Omental fat pad (tissue), 4 donors: ENCODE data around the gene KDM4C. TPM values are rescaled to one million over a fixed set of nuclear protein-coding genes. Genes with fewer than 3 reads are reported as not detected.
"Not testable (repeated sequence)": the region's sequence is repeated elsewhere in the genome, so short reads cannot be mapped to it uniquely, and the experiment has no call there.

Experiments
- ATAC-seq: fragments of 150-250 bp; one replicate; pipeline ENCODE4 v1.9.1; 2016; ENCODE audit warnings: mild to moderate bottlenecking, moderate library complexity; ENCODE audit not compliant: low FRiP score
- DNase-seq: peaks from one replicate; pipeline ENCODE4 v3.0.0-alpha.2; 2019; ENCODE audit warnings: low spot score
- total RNA-seq, 4 donors: library from RNA; depleted of rRNA; stranded (reverse); fragments of >200 nt; gene quantifications; one replicate each; pipeline ENCODE4 v1.1.0, GENCODE V29; 2016
- TF ChIP-seq, protein P1 (sequence below), 3 donors: fragments of 450-650 bp; IDR thresholded peaks; one replicate each; pipeline ENCODE4 v1.5.1; 2016 to 2017; ENCODE audit warnings: antibody characterized with exemption in 3 of 3, mild to moderate bottlenecking in 3 of 3, moderate library complexity in 2 of 3

The KDM4C gene
- 10 to 100 TPM; 24.9 to 37.0 (median 32.0) TPM for total RNA-seq

DNA sequence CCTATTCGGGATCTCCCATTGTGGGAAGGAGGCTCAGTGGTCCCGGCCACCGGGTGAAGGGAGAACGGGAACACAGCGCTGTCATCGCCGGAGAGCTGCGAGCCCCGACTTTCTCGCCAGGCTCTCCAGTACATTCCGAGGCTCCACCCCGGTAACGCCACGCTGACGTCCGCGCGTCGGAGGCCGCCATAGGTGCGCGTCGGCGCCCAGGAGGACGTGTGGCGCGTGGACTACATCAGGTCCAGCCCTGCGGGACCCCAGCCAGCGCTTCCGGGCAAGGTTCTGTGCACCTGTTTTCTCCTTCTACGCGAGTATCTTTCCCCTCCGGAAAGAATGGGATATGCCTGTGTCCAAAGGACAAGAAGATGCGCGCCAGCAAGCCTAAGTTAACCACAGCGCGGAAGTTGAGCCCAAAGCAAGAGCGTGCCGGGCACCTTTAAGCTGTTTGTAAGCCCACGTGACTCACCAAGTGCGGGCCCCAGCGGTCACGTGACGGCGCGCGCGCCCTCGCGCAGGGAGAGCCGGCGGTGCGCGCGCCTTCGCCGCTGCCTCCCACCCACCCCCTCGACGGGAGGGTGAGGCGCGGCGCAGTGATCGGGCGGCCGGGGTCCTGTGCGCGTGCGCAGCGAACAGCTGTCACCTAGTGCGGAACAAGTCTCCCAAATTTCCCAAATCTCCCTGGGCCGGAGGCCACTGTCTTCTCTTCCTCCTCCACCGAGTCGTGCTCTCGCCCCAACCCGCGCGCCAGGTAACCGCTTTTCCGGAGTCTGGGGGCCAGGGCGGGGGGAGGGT, at the start of gene KDM4C:
KDM4C (plus strand) TSS at position 518 of the 792 bp plus-strand sequence. CDS start 35,016 bp downstream, outside the sequence.
- DNase-seq (peak; percentile 77), ATAC-seq (peak; percentile 97)
- TF ChIP-seq, protein P1, sequence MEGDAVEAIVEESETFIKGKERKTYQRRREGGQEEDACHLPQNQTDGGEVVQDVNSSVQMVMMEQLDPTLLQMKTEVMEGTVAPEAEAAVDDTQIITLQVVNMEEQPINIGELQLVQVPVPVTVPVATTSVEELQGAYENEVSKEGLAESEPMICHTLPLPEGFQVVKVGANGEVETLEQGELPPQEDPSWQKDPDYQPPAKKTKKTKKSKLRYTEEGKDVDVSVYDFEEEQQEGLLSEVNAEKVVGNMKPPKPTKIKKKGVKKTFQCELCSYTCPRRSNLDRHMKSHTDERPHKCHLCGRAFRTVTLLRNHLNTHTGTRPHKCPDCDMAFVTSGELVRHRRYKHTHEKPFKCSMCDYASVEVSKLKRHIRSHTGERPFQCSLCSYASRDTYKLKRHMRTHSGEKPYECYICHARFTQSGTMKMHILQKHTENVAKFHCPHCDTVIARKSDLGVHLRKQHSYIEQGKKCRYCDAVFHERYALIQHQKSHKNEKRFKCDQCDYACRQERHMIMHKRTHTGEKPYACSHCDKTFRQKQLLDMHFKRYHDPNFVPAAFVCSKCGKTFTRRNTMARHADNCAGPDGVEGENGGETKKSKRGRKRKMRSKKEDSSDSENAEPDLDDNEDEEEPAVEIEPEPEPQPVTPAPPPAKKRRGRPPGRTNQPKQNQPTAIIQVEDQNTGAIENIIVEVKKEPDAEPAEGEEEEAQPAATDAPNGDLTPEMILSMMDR (IDR thresholded peaks at IDR 0.05) = no peak

DNA sequence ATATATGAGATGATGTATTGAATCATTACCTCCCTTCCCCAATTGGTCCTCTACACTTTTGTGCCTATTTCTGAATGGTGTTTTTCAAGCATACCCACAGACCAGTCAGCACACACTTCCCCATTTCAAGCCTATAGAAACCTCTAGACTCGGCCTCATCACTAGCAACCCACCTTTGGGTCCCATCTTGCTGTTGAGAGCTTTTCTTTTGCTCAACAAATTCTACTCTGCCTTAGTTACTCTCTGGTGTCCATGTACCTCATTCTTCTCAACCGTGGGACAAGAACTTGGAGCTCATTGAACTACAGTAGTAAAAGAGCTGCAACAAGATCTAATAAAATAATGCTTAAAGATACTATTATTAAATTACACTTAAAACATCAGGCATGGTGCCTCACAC, 49.0 kb upstream of the KDM4C start:
- no peak for DNase-seq
- no peak for ATAC-seq
- TF ChIP-seq, protein P1 (IDR thresholded peaks at IDR 0.05) = no peak

DNA sequence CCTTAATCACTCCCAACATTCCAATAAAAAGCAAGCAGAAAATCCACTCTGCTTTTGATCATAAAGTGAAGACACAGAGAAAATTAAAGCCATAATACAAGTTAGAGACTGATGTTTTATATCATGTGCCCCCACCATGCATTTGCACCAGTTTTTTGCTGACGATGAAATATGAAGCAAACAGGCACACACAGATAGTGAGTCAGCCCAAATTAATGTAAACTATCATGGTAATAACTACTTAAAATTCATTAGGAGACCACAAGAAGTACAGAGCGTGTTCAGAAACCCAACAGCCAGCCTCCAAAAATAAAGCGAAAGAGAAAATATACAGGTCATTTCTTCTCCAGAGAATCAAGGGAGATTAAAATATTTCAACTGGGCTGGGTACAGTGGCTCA, 46.4 kb upstream of the KDM4C start:
- DNase-seq = no peak
- TF ChIP-seq, protein P1 (IDR thresholded peaks at IDR 0.05) = no peak
- no peak for ATAC-seq

DNA sequence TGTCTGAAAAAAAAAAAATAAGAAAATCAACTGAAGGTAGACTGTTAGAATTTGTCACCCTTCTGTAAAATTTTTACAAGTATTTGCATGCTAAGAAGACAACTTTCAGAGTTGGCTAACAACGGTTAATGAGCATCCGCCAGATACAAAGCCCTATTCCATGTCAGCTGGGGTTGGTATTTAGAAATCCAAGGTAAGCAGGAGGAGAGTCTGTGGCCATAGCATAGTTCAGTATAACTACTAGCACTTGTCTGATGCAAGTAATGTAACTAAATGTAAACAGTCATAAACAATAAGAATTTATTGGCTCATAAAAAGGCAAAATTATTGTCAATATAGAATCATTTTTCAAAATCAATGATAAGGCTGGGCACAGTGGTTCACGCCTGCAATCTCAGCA, 45.7 kb upstream of the KDM4C start:
- no peak for DNase-seq
- TF ChIP-seq, protein P1 (IDR thresholded peaks at IDR 0.05) = no peak
- ATAC-seq = no peak

DNA sequence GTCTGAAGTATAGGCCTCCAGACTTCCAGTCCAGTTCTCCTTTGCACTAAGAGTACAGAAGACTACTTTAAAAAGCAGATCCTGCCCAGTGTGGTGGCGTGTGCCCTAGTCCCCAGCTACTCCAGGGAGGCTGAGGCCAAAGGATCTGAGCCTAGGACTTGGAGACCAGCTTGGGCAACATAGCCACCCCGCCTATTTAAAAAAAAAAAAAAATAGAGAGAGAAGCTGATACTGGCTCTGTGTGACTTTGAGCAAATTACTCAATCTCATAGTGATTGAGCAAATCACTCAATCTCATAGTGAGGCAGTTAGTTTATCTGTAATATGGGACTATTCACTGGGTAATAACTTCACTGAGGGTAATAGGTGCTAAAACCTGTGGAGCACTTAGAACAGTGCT, 43.6 kb upstream of the KDM4C start:
- ATAC-seq (no peak), DNase-seq (no peak)
- TF ChIP-seq, protein P1 (IDR thresholded peaks at IDR 0.05) = no peak

DNA sequence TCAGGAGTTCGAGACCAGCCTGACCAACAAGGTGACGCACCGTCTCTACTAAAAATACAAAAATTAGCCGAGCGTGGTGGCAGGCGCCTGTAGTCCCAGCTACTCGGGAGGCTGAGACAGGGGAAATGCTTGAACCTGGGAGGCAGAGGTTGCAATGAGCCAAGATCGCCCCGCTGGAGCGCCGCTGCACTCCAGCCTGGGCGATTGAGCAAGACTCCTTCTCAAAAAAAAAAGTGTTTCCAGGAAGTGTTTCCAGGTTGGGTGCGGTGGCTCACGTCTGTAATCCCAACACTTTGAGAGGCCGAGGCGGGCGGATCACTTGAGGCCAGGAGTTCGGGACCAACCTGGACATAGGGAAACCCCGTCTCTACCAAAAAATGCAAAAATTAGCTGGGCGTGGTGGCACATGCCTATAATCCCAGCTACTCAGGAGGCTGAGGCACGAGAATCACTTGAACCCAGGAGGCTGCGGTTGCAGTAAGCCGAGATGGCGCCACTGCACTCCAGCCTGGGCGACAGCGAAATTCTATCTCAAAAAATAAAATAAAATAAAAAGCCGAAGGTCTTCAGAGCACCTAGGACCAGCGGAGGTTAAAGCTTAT, 42.5 kb upstream of the KDM4C start:
- DNase-seq, ATAC-seq: not testable (repeated sequence)

DNA sequence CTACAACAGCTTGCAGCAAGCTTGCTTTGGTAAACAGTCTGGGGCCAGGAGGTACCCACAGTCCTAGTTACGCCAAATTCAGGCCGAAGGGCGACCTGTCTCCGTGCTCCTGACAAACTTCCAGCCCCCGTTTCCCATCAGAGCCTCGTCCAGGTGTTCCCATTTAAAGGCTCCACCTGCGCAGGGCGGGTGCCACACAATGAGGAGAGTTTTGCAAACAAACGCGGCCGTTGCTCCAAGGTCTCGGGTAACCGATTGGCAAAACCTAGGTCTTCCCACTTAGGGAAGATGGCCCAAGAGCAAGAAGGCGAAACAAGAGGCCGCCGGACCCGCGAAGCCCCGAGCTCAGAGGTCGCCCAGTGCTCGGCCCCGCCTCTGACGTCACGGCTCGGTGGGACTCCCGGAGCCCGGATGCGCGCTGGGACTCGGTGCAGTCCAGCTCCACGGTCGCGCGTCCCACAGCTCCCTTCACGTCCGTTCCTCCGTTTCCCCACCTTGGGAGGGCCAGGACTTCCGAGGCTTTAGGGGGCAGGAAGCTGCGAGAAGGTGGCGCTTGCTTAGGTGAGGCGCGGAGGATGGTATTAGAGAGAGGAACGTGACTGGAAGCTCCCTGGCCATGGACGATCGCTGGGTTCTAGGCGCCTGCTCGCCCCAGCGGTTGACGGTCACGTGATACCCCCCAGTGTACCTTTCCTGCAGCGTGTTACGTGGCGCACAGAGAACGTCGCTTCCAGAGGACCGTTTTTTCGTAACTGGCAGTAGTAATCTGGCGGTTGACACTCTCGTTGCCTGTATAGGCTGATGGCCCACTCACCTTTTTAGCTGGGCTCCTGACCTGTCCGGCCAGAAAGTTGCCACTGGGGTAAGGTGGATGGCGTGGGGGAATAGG, 41.8 kb upstream of the KDM4C start:
- TF ChIP-seq, protein P1 (IDR thresholded peaks at IDR 0.05) = no peak
- ATAC-seq = peak; percentile 63
- no peak for DNase-seq
